PFSK-1 (cell line): ENCODE measurements around the gene EVX1.

Experiments used
- FOXP2 ChIP-seq: optimal IDR thresholded peaks from 2 replicates; pipeline ENCODE3; 2011; ENCODE audit warnings: borderline replicate concordance, control low read depth, inconsistent platforms; ENCODE audit not compliant: insufficient read depth; ENCODE audit errors: extremely low read length, extremely low read depth
- POLR2AphosphoS5 ChIP-seq: IDR thresholded peaks from 2 replicates; pipeline ENCODE4 v1.6.1; 2012; ENCODE audit warnings: low read depth, mild to moderate bottlenecking, control low read depth, low read length, moderate library complexity
- SIN3A ChIP-seq: IDR thresholded peaks from 2 replicates; pipeline ENCODE4 v1.6.1; 2012; ENCODE audit warnings: mild to moderate bottlenecking, low read length, moderate library complexity, borderline replicate concordance; ENCODE audit not compliant: insufficient read depth
- TAF1 ChIP-seq: IDR thresholded peaks from 2 replicates; pipeline ENCODE4 v1.6.1; 2012; ENCODE audit warnings: low read length, control low read depth, borderline replicate concordance; ENCODE audit not compliant: insufficient read depth
- TF ChIP-seq, protein P1 (sequence below), 2 experiments: IDR thresholded peaks; 2 replicates each; pipeline versions ENCODE4 v1.6.1 to v1.8.0; 2011 to 2012; ENCODE audit warnings: low read depth in 2 of 2, low read length in 2 of 2, control low read depth in 1 of 2, inconsistent platforms in 1 of 2, mild to moderate bottlenecking in 1 of 2, moderate library complexity in 1 of 2; ENCODE audit not compliant: insufficient read depth in 1 of 2

Gene EVX1

DNA sequence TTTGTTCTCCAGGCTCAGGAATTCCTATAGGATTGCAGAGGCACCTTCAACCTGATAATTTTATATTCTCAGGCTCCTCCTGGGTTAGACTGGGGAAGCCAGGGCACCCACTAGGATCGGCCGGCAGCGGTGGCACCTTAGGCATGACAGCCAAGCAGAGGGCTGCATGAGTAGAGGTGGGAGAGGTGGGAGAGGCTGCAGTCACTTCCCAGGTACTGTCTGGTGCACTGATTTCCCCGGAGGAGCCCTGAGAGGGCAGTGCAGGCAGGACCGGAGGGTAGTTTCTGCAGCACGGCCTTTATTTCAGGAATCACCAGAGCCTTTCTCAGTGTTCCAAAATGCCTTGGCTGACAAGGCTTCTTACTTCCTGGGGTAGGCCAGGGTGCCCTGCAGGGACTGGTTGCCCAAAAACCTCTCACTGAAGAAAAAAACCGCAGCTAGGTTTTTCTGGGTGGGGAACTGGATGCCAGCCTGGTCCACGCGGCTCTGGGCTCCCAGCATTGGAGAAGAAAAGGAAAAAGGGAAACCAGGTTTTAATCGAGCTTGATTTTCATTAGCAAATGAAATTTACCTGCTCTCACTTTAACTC lies 39.1 kb upstream of the EVX1 start:
- TF ChIP-seq POLR2AphosphoS5 (no peak), TAF1 (no peak), SIN3A (no peak), FOXP2 (no peak)
- TF ChIP-seq, protein P1, sequence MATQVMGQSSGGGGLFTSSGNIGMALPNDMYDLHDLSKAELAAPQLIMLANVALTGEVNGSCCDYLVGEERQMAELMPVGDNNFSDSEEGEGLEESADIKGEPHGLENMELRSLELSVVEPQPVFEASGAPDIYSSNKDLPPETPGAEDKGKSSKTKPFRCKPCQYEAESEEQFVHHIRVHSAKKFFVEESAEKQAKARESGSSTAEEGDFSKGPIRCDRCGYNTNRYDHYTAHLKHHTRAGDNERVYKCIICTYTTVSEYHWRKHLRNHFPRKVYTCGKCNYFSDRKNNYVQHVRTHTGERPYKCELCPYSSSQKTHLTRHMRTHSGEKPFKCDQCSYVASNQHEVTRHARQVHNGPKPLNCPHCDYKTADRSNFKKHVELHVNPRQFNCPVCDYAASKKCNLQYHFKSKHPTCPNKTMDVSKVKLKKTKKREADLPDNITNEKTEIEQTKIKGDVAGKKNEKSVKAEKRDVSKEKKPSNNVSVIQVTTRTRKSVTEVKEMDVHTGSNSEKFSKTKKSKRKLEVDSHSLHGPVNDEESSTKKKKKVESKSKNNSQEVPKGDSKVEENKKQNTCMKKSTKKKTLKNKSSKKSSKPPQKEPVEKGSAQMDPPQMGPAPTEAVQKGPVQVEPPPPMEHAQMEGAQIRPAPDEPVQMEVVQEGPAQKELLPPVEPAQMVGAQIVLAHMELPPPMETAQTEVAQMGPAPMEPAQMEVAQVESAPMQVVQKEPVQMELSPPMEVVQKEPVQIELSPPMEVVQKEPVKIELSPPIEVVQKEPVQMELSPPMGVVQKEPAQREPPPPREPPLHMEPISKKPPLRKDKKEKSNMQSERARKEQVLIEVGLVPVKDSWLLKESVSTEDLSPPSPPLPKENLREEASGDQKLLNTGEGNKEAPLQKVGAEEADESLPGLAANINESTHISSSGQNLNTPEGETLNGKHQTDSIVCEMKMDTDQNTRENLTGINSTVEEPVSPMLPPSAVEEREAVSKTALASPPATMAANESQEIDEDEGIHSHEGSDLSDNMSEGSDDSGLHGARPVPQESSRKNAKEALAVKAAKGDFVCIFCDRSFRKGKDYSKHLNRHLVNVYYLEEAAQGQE (IDR thresholded peaks at IDR 0.05; ENCODE audit: insufficient read depth in 1 of 2, low read depth in 2 of 2, low read length in 2 of 2) = no peak

DNA sequence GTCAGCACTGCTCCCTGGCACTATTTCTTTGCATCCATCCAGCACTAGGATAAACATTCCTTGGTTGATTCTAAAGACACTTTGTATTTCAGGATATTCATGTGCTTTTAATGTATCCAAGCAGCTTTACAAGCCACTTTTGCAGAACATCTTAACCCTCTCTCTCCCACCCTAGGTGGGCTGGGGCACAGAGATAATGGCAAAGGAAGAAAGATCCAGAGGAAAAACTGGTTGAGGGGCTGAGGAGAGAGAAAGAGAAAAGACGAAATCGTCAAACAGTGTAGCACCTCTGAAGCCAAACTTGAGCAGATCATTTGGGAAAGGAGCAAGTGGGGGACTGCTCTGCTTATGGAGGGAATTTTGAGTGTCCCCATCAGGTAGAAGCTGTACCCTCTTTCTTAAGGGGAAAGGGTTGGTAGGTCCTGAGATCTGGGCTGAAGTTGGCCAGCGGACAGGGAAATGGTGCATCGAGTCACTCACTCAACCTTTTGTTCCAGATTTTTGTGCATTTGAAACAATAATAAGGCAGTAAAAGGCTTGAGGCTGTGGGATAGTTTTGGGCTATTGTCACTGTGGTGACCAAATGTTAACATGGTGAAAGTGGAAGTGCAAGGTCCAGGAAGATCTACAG lies 38.5 kb upstream of the EVX1 start:
- no peak for TF ChIP-seq SIN3A
- no peak for TF ChIP-seq POLR2AphosphoS5
- TF ChIP-seq FOXP2 = no peak
- TF ChIP-seq TAF1 = no peak
- TF ChIP-seq, protein P1 (IDR thresholded peaks at IDR 0.05; ENCODE audit: insufficient read depth in 1 of 2, low read depth in 2 of 2, low read length in 2 of 2) = no peak

DNA sequence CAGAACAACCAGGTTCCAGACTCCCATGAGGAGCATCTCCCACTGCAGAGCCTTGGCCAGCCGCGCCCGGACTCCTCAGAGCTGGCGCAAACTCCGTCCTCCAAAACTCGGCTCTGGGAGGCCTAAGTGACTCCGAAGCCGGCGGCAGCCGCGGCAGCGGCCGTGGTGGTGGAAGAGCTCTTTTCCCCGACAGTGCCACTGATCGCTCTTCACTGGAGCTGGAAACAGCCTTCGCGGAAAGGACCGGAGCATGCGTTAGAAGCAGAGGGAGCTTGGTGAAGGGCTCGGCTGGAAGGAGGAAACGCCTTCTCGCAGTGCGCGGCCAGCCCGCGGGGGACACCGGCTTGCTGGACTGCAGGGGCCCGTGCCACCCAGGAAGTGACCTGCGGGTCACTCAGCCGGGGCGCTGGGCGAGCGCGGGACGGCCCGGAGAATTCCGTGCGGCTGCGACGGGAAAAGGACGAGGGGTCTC lies 37.7 kb upstream of the EVX1 start:
- TF ChIP-seq TAF1 (no peak), SIN3A (no peak), FOXP2 (no peak), POLR2AphosphoS5 (no peak)
- TF ChIP-seq, protein P1 (IDR thresholded peaks at IDR 0.05; ENCODE audit: insufficient read depth in 1 of 2, low read depth in 2 of 2, low read length in 2 of 2) = no peak

DNA sequence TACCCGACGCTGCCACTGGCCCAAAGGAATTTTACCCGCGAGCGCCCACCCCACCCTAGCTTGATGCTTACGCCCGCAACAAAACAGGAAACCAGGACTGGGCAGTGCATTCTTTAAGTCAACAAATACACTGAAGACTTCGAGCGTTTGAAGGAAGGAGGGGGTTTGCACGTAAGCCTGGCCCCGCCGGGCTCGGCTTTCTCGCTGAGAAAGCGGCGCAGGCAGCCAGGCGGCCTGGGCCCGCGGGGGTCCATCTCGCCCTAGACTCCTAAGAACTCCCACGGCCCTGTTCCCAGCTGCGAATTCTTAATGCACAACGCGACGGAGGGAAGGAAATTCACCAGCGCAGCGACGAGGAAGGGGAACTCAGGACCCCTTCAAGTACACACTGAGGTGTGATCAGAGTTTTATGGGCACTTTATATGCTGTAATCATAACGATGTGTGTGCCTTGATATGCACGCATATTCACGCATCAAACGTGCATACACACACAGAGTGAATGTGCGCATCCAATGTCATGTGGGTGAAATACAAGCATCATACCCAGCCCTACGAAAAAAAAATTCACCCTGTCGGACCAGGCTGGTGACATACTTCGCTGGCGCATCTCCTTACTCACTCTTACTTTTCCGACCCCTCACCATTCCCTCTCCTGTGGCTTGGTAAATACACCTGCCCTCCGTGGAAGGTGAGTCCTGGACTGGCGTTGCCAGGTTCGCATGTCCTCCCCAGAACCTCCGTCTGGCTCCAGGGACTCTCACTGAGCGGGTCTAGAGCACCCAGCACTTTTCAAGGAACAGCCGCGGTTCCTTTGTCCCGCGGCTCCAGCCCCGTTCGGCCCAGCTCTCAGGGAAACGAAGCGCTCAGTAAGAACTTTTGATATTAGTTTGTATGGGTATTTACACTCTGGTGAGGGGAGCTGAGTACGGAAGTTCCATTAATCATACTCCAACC lies 37.0 kb upstream of the EVX1 start:
- TF ChIP-seq SIN3A = no peak
- TF ChIP-seq, protein P1 (IDR thresholded peaks at IDR 0.05; ENCODE audit: insufficient read depth in 1 of 2, low read depth in 2 of 2, low read length in 2 of 2) = no peak
- TF ChIP-seq FOXP2 = no peak
- no peak for TF ChIP-seq POLR2AphosphoS5
- TF ChIP-seq TAF1 = no peak
